Measurements from ENCODE around the gene BTBD2.

The BTBD2 gene

DNA sequence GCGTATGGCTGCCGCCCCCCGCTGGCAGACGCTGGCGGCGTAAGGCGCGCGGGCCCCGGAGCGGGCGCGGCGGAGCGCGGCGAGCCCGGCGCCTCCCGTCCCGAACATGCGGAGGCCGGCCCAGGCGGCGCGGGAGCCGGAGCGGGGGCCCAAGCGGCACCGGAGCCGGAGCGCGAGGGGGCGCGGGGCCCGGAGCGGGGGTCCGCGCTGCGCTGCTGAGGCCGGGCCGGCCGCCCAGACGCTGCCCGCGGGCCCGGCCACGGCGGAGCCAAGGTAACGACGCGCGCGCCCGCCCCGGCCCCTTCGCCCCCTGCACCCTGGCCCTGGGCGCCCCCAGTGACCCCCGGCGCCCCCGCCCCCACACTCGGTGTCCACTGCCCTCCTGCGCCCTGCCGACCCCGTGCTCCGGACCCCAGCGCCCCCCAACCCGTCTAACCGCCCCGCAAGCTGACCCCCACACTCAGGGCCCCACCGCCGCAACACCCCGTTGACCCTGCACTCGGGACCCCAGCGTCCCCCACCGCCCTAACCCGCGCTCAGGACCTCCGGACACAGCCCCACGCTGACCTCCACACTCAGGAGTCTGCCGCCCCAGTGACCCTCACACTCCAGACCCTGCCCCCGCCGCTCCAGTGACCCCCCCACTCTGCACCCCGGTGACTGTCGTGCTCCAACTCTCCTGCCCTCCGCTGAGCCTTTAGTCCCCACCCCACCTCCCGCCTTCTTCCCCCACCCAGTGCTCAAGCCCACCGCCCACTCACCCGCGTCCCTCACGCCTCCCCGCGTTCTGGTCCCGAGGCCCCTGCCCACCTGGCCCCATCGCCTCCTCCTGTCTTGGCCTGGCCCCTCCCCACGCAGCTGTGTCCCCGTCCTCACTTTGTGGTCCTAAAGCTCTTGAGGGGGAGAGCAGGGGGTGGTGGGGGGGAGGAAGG lies 74.1 kb downstream of the BTBD2 start, which contains the start of gene CSNK1G2:
CSNK1G2 (plus strand) TSS at position 27 of the 932 bp plus-strand sequence. CDS start 28,601 bp downstream, outside the sequence.
- DNase-seq (ENCODE audit: low read depth) = peak; percentile 19

DNA sequence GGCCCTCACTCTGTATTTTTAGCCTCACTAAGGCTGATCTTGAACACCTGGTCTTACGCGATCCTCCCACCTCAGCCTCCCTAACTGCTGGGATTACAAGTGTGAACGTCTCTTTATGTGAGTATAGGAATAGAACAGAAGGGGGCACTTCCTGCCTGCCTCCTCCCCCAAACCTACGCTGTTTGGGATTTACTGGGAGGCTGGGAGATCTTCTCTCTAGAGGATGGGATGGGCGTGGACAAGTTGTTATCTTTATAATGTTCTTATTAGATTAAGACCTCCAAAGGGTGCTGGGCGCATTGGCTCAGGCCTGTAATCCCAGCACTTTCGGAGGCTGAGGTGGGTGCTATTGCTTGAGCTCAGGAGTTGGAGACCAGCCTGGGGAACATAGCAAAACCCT lies 77.4 kb downstream of the BTBD2 start:
- DNase-seq (ENCODE audit: low read depth) = no peak

DNA sequence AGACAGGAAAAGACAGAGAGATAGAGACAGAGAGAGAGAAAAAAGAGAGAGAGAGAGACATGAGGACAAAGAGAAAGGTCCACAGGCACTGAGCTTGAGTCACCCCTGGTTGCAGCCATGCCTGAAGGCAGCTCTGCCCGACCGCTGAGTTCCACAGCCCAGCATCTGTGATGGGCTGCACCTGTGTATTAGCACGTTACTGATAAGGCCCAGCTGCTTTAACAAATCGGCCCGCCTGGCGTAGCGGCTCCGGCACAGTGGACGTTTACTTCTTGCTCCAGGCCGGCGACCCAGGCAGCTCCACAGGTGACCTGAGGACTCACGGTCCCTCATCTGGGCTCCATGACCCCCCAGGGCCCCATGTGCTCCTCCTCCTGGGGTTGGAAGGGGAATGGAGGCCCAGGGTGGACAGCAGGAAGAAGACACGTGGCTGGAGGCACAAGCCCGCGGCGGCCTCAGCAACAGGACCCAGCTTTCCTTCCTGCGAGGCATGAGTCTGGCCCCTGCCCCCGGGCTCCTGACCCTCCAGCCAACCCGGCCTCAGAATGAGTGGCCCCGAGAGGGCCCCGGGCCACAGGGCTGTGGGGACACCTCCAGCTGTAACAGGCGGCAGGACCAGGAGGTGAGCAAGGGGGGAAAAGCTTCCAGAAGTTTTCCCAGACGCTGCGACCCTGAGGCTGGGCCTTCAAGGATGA lies 78.5 kb downstream of the BTBD2 start:
- DNase-seq (ENCODE audit: low read depth) = no peak

DNA sequence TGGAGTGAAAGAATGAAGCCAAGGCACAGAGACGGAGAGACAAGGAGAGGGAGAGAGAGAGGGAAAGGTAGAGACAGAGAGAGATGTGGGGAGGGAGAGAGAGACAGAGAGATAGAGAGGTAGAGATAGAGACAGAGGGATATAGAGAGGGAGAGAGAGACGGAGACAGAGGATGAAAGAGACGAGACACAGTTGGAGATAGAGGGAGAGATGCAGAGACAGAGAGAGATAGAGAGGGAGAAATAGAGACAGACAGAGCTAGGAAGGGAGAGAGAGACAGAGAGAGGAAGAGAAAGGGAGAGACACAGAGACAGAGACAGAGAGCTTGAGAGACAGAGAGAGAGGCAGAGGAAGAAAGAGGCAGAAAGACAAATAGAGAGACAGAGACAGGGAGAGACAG lies 79.1 kb downstream of the BTBD2 start:
- no peak for DNase-seq (ENCODE audit: low read depth)

DNA sequence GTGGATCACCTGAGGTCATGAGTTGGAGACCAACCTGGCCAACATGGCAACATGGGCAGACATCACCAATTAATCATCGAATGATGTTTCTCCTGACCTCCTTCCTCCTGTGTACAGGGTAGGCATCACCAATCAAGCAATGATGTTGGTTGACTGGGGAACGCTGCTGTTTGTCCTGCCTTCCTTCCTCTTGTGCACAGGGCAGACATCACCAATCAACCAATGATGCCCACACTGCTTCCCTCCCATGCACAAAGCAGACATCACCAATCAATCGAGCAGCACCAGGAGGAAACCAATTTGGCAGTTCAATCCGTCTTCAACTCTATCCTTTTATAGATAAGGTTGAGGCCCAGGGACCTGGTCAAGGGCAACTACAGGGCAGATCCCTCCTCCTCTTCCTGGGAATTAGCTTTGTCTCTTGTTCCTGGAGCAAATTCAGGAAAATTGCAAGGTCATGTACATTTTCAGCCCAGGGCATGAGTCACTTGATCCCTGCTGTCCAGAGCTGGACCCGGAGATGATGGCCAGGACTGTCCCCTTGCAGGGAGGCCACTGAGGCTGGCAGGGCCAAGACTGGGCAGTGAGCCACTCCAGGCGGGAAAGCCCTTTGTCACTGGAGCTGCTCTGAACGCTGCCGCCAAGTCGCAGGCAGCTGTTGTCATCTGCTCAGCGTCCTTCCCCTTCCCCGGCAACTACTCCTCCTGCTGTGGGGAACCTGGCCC lies 79.9 kb downstream of the BTBD2 start:
- DNase-seq (ENCODE audit: low read depth) = no peak
